HEK293 (cell line): Measurements from ENCODE around the gene CSNK1G2.

Experiments
- YY1 ChIP-seq: fragments of 450-650 bp; formaldehyde crosslinking; IDR thresholded peaks from 2 replicates; pipeline ENCODE4 v1.5.1; 2018; ENCODE audit warnings: missing biosample characterization, missing genetic modification characterization
- ZBTB17 ChIP-seq: fragments of 450-650 bp; formaldehyde crosslinking; IDR thresholded peaks from 2 replicates; pipeline ENCODE4 v1.5.1; 2016; ENCODE audit warnings: missing biosample characterization, missing genetic modification characterization
- ZNF175 ChIP-seq: fragments of 450-650 bp; formaldehyde crosslinking; IDR thresholded peaks from 2 replicates; pipeline ENCODE4 v1.5.1; 2016; ENCODE audit warnings: missing biosample characterization, missing genetic modification characterization
- ZNF239 ChIP-seq: fragments of 450-650 bp; formaldehyde crosslinking; IDR thresholded peaks from 2 replicates; pipeline ENCODE4 v1.5.1; 2016; ENCODE audit warnings: missing biosample characterization, missing genetic modification characterization
- ZNF530 ChIP-seq: fragments of 450-650 bp; formaldehyde crosslinking; IDR thresholded peaks from 2 replicates; pipeline ENCODE4 v1.5.1; 2016; ENCODE audit warnings: low read depth, missing biosample characterization, missing genetic modification characterization
- ZNF580 ChIP-seq: fragments of 450-650 bp; formaldehyde crosslinking; IDR thresholded peaks from 2 replicates; pipeline ENCODE4 v1.5.1; 2016; ENCODE audit warnings: missing biosample characterization, missing genetic modification characterization
- ZNF629 ChIP-seq: fragments of 450-650 bp; formaldehyde crosslinking; IDR thresholded peaks from 2 replicates; pipeline ENCODE4 v1.5.1; 2017; ENCODE audit warnings: missing biosample characterization, missing genetic modification characterization
- TF ChIP-seq, protein P1 (sequence below): fragments of 450-650 bp; formaldehyde crosslinking; IDR thresholded peaks from 2 replicates; pipeline ENCODE4 v1.5.1; 2016; ENCODE audit warnings: missing biosample characterization, missing genetic modification characterization

DNA sequence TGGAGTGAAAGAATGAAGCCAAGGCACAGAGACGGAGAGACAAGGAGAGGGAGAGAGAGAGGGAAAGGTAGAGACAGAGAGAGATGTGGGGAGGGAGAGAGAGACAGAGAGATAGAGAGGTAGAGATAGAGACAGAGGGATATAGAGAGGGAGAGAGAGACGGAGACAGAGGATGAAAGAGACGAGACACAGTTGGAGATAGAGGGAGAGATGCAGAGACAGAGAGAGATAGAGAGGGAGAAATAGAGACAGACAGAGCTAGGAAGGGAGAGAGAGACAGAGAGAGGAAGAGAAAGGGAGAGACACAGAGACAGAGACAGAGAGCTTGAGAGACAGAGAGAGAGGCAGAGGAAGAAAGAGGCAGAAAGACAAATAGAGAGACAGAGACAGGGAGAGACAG lies 4.5 kb upstream of the CSNK1G2 start:
- TF ChIP-seq ZBTB17 (no peak), ZNF175 (tag by site-specific recombination) (no peak), YY1 (tag by site-specific recombination) (no peak), ZNF629 (tag by site-specific recombination) (no peak), ZNF530 (tag by site-specific recombination) (no peak), ZNF239 (tag by site-specific recombination) (no peak), ZNF580 (tag by site-specific recombination) (no peak)
- TF ChIP-seq, protein P1, sequence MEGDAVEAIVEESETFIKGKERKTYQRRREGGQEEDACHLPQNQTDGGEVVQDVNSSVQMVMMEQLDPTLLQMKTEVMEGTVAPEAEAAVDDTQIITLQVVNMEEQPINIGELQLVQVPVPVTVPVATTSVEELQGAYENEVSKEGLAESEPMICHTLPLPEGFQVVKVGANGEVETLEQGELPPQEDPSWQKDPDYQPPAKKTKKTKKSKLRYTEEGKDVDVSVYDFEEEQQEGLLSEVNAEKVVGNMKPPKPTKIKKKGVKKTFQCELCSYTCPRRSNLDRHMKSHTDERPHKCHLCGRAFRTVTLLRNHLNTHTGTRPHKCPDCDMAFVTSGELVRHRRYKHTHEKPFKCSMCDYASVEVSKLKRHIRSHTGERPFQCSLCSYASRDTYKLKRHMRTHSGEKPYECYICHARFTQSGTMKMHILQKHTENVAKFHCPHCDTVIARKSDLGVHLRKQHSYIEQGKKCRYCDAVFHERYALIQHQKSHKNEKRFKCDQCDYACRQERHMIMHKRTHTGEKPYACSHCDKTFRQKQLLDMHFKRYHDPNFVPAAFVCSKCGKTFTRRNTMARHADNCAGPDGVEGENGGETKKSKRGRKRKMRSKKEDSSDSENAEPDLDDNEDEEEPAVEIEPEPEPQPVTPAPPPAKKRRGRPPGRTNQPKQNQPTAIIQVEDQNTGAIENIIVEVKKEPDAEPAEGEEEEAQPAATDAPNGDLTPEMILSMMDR (tag by site-specific recombination) = no peak
